GM12891 (cell line): Measurements from ENCODE around the gene RPS21. TPM values are rescaled to one million over a fixed set of nuclear protein-coding genes. Genes with fewer than 3 reads are reported as not detected.

Source experiments
- DNase-seq: peaks from one replicate; pipeline ENCODE4 v3.0.0; 2011; ENCODE audit warnings: low spot score; ENCODE audit not compliant: insufficient read length
- FAIRE-seq: peaks from 2 replicates; lab custom pipeline; 2011; peaks lifted over from hg19 to GRCh38; lab: Jason Lieb, UNC
- PAX5 ChIP-seq: IDR thresholded peaks from 2 replicates; pipeline ENCODE4 v1.6.1; 2011; ENCODE audit warnings: low read length, moderate library complexity, mild to moderate bottlenecking; ENCODE audit not compliant: insufficient read depth, severe bottlenecking
- POLR2A ChIP-seq: IDR thresholded peaks from 2 replicates; pipeline ENCODE4 v1.6.1; 2011; ENCODE audit warnings: low read depth, low read length, control low read depth
- POLR2AphosphoS5 ChIP-seq: IDR thresholded peaks from 2 replicates; pipeline ENCODE4 v1.6.1; 2011; ENCODE audit warnings: low read depth, low read length, control low read depth
- POU2F2 ChIP-seq: IDR thresholded peaks from 2 replicates; pipeline ENCODE4 v1.6.1; 2011; ENCODE audit warnings: low read depth, mild to moderate bottlenecking, control low read depth, low read length, moderate library complexity
- SPI1 ChIP-seq: IDR thresholded peaks from 2 replicates; pipeline ENCODE4 v1.6.1; 2011; ENCODE audit warnings: low read depth, low read length, control low read depth
- TAF1 ChIP-seq: IDR thresholded peaks from 2 replicates; pipeline ENCODE4 v1.6.1; 2011; ENCODE audit warnings: low read depth, low read length, control low read depth
- polyA plus RNA-seq: library from polyadenylated mRNA; unstranded; fragments of >200 nt; gene quantifications from one replicate; pipeline ENCODE4 v1.2.1, GENCODE V29; 2012; ENCODE audit warnings: low read depth, missing spikeins, inconsistent platforms; ENCODE audit not compliant: missing spikeins

Gene RPS21
- 7,261 TPM for polyA plus RNA-seq

- FAIRE-seq (peak; percentile 96), DNase-seq (peak; percentile 99)
- peak; percentile 93 for TF ChIP-seq POLR2AphosphoS5
- no peak for TF ChIP-seq PAX5
- TF ChIP-seq POLR2A, result peak; percentile 90
- TF ChIP-seq POU2F2, result no peak
- TF ChIP-seq SPI1, result peak; percentile 73
- peak; percentile 88 for TF ChIP-seq TAF1
These were observed at the start of gene RPS21 for GRCh38 chr20:62386383-62387218. RPS21 (plus strand) TSS chr20:62387103; CDS start chr20:62387339, 236 bp downstream.

- TF ChIP-seq POLR2A, result no peak
- peak; percentile 76 for TF ChIP-seq SPI1
- no peak for TF ChIP-seq POU2F2
- TF ChIP-seq POLR2AphosphoS5, result no peak
- no peak for TF ChIP-seq TAF1
- FAIRE-seq, result peak; percentile 99
- DNase-seq, result no peak
These were observed 49.2 kb upstream of the RPS21 start for GRCh38 chr20:62337558-62338293.

DNA sequence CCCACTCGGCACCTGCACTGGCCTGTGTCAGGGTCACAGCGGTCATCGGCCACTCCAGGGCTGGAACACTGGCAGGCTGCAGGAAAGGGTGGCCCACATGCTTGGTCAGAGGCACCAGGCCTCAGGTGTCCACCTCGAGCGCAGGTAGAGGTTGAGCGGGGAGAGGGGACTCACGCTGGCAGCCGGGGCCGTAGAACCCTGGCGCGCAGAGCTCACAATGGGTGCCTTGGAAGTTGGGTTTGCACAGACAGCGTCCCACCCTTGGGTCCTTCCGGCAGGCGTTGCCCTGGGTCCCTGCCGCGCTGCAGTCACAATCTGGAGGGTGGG is 48.6 kb upstream of the RPS21 start:
- no peak for FAIRE-seq
- DNase-seq, result no peak
- TF ChIP-seq SPI1 (no peak), POU2F2 (no peak), TAF1 (no peak), PAX5 (no peak), POLR2AphosphoS5 (no peak), POLR2A (no peak)

DNA sequence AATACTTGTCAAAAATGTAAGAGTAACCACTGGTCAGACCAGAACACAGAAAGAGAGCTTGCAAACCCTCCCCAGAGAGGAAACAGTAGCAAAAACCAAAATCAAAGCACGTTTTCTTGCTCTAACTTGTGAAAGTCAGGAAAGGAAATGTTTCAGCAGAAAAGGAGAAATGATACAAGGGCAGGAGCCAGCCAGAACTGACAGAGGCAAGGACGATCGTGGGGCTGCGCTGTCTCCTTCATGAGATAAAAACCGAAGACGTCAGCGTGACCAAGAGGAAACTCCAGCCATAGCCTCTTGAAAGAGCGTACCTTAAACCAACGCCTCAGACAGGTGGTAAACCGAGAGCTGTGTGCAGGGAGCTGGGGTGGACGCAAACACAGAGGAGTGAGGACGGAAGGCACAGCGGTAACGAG is 47.2 kb upstream of the RPS21 start:
- FAIRE-seq (peak; percentile 94), DNase-seq (peak; percentile 69)

GRCh38 chr20:62342910-62343309 is 44.0 kb upstream of the RPS21 start:
- no peak for FAIRE-seq

More for the DNA sequence above, 47.2 kb upstream of the RPS21 start:
- TF ChIP-seq SPI1 (peak; percentile 85), POU2F2 (no peak)

DNA sequence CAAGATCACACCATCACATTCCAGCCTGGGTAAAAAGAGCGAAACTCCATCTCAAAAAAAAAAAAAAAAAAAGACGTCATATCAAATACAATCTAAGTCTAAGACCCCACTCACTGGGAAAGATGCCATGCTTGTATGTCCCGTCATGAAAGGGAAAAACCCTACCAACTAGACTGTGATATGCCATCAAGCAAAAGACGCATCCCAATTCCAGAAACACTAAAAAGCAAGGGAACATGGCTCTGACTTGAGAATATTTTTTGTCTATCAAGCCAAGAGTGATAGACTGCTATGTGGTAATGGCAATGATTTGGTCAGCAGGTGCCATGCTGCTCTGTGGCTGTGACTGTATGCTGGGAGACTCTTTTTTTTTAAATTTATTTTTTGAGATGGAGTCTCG is 42.8 kb upstream of the RPS21 start:
- FAIRE-seq (no peak), DNase-seq (no peak)
- TF ChIP-seq POLR2A, result no peak
- no peak for TF ChIP-seq SPI1
- no peak for TF ChIP-seq TAF1
- TF ChIP-seq POLR2AphosphoS5, result no peak
- TF ChIP-seq PAX5, result no peak
- no peak for TF ChIP-seq POU2F2

More at GRCh38 chr20:62342910-62343309, 44.0 kb upstream of the RPS21 start:
- no peak for DNase-seq
- TF ChIP-seq PAX5 (no peak), SPI1 (no peak), POLR2AphosphoS5 (no peak), POU2F2 (no peak), POLR2A (no peak), TAF1 (no peak)

GRCh38 chr20:62344782-62345181 is 42.1 kb upstream of the RPS21 start:
- no peak for FAIRE-seq
- no peak for DNase-seq
- TF ChIP-seq TAF1 (no peak), POLR2A (no peak), SPI1 (no peak), POU2F2 (no peak), POLR2AphosphoS5 (no peak), PAX5 (no peak)

DNA sequence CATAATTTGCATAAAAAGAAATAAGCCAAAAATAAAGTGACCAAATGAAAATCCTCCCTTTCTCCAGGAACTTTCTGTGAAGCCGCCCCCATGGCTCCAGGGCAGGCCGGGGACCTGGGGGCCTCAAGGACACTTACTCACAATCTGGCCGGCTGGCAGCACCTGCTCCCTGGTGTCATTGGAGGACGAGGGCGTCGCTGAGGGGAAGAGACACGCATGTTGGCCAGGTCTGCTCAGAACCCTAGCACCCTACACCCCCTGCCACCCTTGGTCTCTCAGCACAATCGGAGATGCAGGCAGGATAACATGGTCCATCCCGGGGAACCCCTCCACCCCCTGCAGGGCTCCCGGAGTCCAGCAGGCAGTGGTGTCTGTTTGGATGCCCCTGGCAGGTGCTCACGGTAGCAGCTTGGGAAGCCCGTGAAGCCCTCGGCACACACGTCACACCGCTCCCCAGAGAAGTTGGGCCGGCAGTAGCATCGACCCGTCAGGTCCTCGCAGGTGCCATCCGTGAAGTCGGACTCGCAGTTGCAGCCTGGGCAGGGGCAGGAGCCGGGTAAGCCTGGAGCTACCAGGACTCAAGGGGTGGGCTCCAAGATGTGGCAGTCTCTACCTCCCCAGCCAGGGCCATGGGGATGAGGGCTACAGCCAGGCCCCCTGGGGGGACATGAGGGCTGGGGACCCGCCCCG is 41.1 kb upstream of the RPS21 start:
- no peak for DNase-seq
- FAIRE-seq, result no peak
- TF ChIP-seq POLR2A (no peak), POU2F2 (no peak), POLR2AphosphoS5 (no peak), TAF1 (no peak), SPI1 (no peak), PAX5 (no peak)
